Measurements from ENCODE around the gene CTSL. TPM values are rescaled to one million over a fixed set of nuclear protein-coding genes. Genes with fewer than 3 reads are reported as not detected.

The CTSL gene
- total and polyA plus RNA-seq, 2 experiments from 2014 or later, result 97.0 to 137 TPM

- no peak overlapping the region for H3K27ac ChIP-seq
Observed at GRCh38 chr9:87712801-87713277, 13.1 kb upstream of the CTSL start.

GRCh38 chr9:87713278-87713987 is 12.5 kb upstream of the CTSL start:
- no peaks in the 10 kb centered on the region for H3K36me3 ChIP-seq
- no peaks in the 10 kb centered on the region for H3K4me1 ChIP-seq (ENCODE audit: low read depth)
- no peaks in the 10 kb centered on the region for H3K27me3 ChIP-seq
- DNase-seq (ENCODE audit: low read depth in 1 of 2, low spot score in 1 of 2), result peak in 1 of 2 donors; percentile 99
- TF ChIP-seq CTCF (IDR thresholded peaks at IDR 0.05; ENCODE audit: low read depth, low read length), result no peak
- no peak overlapping the region for H3K4me3 ChIP-seq
- H3K9me3 ChIP-seq (ENCODE audit: low read depth), result no peaks in the 10 kb centered on the region
- H3K27ac ChIP-seq, result no peak overlapping the region

More at GRCh38 chr9:87712801-87713277, 13.1 kb upstream of the CTSL start:
- no peaks in the 10 kb centered on the region for H3K36me3 ChIP-seq
- no peak overlapping the region for H3K4me3 ChIP-seq
- no peaks in the 10 kb centered on the region for H3K4me1 ChIP-seq (ENCODE audit: low read depth)
- TF ChIP-seq CTCF (IDR thresholded peaks at IDR 0.05; ENCODE audit: low read depth, low read length), result no peak
- no peaks in the 10 kb centered on the region for H3K9me3 ChIP-seq (ENCODE audit: low read depth)
- no peaks in the 10 kb centered on the region for H3K27me3 ChIP-seq
- no peak for DNase-seq (ENCODE audit: low read depth in 1 of 2, low spot score in 1 of 2)

GRCh38 chr9:87713988-87714330 is 12.0 kb upstream of the CTSL start:
- H3K27me3 ChIP-seq, result no peaks in the 10 kb centered on the region
- H3K27ac ChIP-seq, result no peak overlapping the region
- no peak overlapping the region for H3K4me3 ChIP-seq
- no peak for DNase-seq (ENCODE audit: low read depth in 1 of 2, low spot score in 1 of 2)
- no peaks in the 10 kb centered on the region for H3K36me3 ChIP-seq
- TF ChIP-seq CTCF (IDR thresholded peaks at IDR 0.05; ENCODE audit: low read depth, low read length), result no peak
- H3K9me3 ChIP-seq (ENCODE audit: low read depth), result no peaks in the 10 kb centered on the region
- H3K4me1 ChIP-seq (ENCODE audit: low read depth), result no peaks in the 10 kb centered on the region

GRCh38 chr9:87714819-87715218 is 11.1 kb upstream of the CTSL start:
- TF ChIP-seq CTCF (IDR thresholded peaks at IDR 0.05; ENCODE audit: low read depth, low read length), result no peak
- Histone ChIP-seq H3K4me1 (ENCODE audit: low read depth) (no peaks in the 10 kb centered on the region), H3K27ac (no peak overlapping the region), H3K36me3 (no peaks in the 10 kb centered on the region), H3K4me3 (no peak overlapping the region), H3K27me3 (no peaks in the 10 kb centered on the region), H3K9me3 (ENCODE audit: low read depth) (no peaks in the 10 kb centered on the region)
- peak in 1 of 2 donors; percentile 95 for DNase-seq (ENCODE audit: low read depth in 1 of 2, low spot score in 1 of 2)

- TF ChIP-seq CTCF (IDR thresholded peaks at IDR 0.05; ENCODE audit: low read depth, low read length), result no peak
Observed at GRCh38 chr9:87716141-87716540, 9.8 kb upstream of the CTSL start.

More at GRCh38 chr9:87716141-87716540, 9.8 kb upstream of the CTSL start:
- H3K4me1 ChIP-seq (ENCODE audit: low read depth), result no peaks in the 10 kb centered on the region
- H3K9me3 ChIP-seq (ENCODE audit: low read depth), result no peaks in the 10 kb centered on the region
- no peak overlapping the region for H3K27ac ChIP-seq
- DNase-seq (ENCODE audit: low read depth in 1 of 2, low spot score in 1 of 2), result no peak
- no peaks in the 10 kb centered on the region for H3K27me3 ChIP-seq
- H3K4me3 ChIP-seq, result no peak overlapping the region
- no peaks in the 10 kb centered on the region for H3K36me3 ChIP-seq

Data from cardiac muscle cell (in vitro differentiated cells and primary cell).